ENCODE results near the gene RP2.

RP2 gene

DNA sequence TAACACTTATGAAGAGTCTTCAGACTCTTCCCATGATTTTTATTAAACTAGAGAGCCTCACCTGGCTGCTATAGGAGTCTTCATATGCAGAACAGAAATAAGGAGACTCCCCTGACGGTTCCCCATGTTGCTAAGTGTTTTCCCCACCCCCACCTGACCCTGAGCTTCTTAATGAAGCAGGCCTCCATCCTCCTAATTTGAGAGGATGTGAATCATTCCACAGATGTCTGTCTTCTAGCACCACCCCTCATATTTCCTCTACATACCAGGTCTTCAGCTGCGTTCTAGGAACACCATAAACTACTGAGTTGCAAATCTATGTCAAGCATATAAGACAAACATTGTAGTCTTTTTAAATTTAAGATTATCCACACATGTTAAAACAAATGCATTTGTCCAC is 36.9 kb downstream of the RP2 start:
- TF ChIP-seq RAD21 (IDR thresholded peaks at IDR 0.05; ENCODE audit: low read depth) (no peak), ZBTB7A (IDR thresholded peaks at IDR 0.05; ENCODE audit: low read depth) (no peak), EP300 (IDR thresholded peaks at IDR 0.05; ENCODE audit: borderline replicate concordance) (no peak), YY1 (IDR thresholded peaks at IDR 0.05; ENCODE audit: low read depth) (no peak), TEAD4 (IDR thresholded peaks at IDR 0.05) (no peak), TAF1 (IDR thresholded peaks at IDR 0.05; ENCODE audit: low read depth) (no peak), EGR1 (IDR thresholded peaks at IDR 0.05) (no peak), CEBPB (IDR thresholded peaks at IDR 0.05) (no peak), FOXM1 (IDR thresholded peaks at IDR 0.05; ENCODE audit: borderline replicate concordance, low read depth) (no peak), TCF12 (IDR thresholded peaks at IDR 0.05; ENCODE audit: low read depth) (no peak), CREB1 (IDR thresholded peaks at IDR 0.05; ENCODE audit: low read depth) (no peak), NFIC (IDR thresholded peaks at IDR 0.05) (no peak)
- TF ChIP-seq, protein P1, sequence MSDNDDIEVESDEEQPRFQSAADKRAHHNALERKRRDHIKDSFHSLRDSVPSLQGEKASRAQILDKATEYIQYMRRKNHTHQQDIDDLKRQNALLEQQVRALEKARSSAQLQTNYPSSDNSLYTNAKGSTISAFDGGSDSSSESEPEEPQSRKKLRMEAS (IDR thresholded peaks at IDR 0.05): no peak
- TF ChIP-seq, protein P2, sequence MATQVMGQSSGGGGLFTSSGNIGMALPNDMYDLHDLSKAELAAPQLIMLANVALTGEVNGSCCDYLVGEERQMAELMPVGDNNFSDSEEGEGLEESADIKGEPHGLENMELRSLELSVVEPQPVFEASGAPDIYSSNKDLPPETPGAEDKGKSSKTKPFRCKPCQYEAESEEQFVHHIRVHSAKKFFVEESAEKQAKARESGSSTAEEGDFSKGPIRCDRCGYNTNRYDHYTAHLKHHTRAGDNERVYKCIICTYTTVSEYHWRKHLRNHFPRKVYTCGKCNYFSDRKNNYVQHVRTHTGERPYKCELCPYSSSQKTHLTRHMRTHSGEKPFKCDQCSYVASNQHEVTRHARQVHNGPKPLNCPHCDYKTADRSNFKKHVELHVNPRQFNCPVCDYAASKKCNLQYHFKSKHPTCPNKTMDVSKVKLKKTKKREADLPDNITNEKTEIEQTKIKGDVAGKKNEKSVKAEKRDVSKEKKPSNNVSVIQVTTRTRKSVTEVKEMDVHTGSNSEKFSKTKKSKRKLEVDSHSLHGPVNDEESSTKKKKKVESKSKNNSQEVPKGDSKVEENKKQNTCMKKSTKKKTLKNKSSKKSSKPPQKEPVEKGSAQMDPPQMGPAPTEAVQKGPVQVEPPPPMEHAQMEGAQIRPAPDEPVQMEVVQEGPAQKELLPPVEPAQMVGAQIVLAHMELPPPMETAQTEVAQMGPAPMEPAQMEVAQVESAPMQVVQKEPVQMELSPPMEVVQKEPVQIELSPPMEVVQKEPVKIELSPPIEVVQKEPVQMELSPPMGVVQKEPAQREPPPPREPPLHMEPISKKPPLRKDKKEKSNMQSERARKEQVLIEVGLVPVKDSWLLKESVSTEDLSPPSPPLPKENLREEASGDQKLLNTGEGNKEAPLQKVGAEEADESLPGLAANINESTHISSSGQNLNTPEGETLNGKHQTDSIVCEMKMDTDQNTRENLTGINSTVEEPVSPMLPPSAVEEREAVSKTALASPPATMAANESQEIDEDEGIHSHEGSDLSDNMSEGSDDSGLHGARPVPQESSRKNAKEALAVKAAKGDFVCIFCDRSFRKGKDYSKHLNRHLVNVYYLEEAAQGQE (IDR thresholded peaks at IDR 0.05; ENCODE audit: low read depth): no peak
- TF ChIP-seq, protein P3, sequence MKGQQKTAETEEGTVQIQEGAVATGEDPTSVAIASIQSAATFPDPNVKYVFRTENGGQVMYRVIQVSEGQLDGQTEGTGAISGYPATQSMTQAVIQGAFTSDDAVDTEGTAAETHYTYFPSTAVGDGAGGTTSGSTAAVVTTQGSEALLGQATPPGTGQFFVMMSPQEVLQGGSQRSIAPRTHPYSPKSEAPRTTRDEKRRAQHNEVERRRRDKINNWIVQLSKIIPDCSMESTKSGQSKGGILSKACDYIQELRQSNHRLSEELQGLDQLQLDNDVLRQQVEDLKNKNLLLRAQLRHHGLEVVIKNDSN (IDR thresholded peaks at IDR 0.05): no peak

DNA sequence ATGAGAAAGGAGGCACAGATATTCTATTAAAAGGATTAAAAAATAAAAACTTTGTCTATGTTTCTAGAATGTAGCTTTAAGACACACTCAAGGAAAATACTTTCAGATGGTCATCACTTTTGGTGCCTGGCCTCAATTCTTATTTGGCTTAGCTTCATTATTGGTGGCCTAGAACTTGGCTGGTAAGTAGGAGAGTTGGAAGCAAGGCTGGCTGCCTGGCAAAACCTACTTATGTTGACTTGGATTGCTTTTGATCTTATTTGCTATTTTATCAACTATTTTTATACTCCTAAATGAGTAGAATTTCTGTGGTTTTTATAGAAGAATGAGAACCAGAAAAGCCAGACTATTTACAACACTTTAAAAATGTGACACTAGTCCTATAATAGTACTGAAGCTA is 40.1 kb downstream of the RP2 start:
- TF ChIP-seq ZBTB7A (IDR thresholded peaks at IDR 0.05; ENCODE audit: low read depth): no peak
- no peak for TF ChIP-seq FOXM1 (IDR thresholded peaks at IDR 0.05; ENCODE audit: borderline replicate concordance, low read depth)
- no peak for TF ChIP-seq CREB1 (IDR thresholded peaks at IDR 0.05; ENCODE audit: low read depth)
- TF ChIP-seq, protein P3 (IDR thresholded peaks at IDR 0.05): no peak
- TF ChIP-seq, protein P1 (IDR thresholded peaks at IDR 0.05): no peak
- no peak for TF ChIP-seq NFIC (IDR thresholded peaks at IDR 0.05)
- no peak for TF ChIP-seq EP300 (IDR thresholded peaks at IDR 0.05; ENCODE audit: borderline replicate concordance)
- no peak for TF ChIP-seq RAD21 (IDR thresholded peaks at IDR 0.05; ENCODE audit: low read depth)
- no peak for TF ChIP-seq EGR1 (IDR thresholded peaks at IDR 0.05)

DNA sequence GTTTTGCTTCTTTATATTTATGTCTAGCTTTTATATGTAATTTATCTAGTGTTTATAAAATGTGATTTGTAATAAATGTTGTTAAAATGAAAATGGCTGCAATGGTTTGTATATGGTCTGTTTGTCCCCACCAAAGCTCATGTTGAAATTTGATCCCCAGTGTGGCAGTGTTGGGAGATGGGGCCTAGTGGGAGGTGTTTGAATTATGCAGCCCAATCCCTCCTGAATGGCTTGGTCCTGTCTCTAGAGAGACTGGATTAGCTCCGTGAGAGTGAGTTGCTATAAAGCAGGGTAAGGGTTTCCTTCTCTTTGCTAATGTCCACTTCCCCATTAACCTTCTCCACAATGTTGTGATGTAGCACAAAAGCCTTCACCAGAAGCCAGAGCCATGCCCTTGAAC is 45.4 kb downstream of the RP2 start:
- TF ChIP-seq NFIC (IDR thresholded peaks at IDR 0.05) (no peak), EGR1 (IDR thresholded peaks at IDR 0.05) (no peak), FOXM1 (IDR thresholded peaks at IDR 0.05; ENCODE audit: borderline replicate concordance, low read depth) (no peak), YY1 (IDR thresholded peaks at IDR 0.05; ENCODE audit: low read depth) (no peak), EP300 (IDR thresholded peaks at IDR 0.05; ENCODE audit: borderline replicate concordance) (no peak), ZBTB7A (IDR thresholded peaks at IDR 0.05; ENCODE audit: low read depth) (no peak), RAD21 (IDR thresholded peaks at IDR 0.05; ENCODE audit: low read depth) (no peak), TAF1 (IDR thresholded peaks at IDR 0.05; ENCODE audit: low read depth) (no peak), TCF12 (IDR thresholded peaks at IDR 0.05; ENCODE audit: low read depth) (no peak)
- TF ChIP-seq, protein P1 (IDR thresholded peaks at IDR 0.05): no peak
- TF ChIP-seq, protein P2 (IDR thresholded peaks at IDR 0.05; ENCODE audit: low read depth): no peak
- TF ChIP-seq, protein P3 (IDR thresholded peaks at IDR 0.05): no peak

DNA sequence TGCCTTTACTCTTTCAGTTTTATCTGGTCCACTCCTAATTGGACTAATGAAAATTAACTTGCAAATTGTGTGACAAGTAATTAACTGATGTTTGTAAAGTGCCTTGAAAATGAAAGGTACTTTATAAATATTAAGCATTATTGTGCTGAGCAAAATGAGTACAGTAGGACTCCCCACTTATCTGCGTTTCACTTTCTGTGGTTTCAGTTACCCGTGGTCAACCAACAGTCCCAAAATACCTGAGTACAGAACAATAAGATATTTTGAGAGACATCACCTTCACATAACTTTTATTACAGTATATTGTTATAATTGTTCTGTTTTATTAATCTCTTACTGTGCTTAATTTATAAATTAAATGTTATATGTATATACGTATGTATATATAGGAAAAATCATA is 48.0 kb downstream of the RP2 start:
- TF ChIP-seq CREB1 (IDR thresholded peaks at IDR 0.05; ENCODE audit: low read depth) (no peak), TAF1 (IDR thresholded peaks at IDR 0.05; ENCODE audit: low read depth) (no peak), EP300 (IDR thresholded peaks at IDR 0.05; ENCODE audit: borderline replicate concordance) (no peak), EGR1 (IDR thresholded peaks at IDR 0.05) (no peak), TCF12 (IDR thresholded peaks at IDR 0.05; ENCODE audit: low read depth) (no peak), RAD21 (IDR thresholded peaks at IDR 0.05; ENCODE audit: low read depth) (no peak)
- TF ChIP-seq, protein P2 (IDR thresholded peaks at IDR 0.05; ENCODE audit: low read depth): no peak
